GM18517 (cell line): ENCODE measurements around the gene CLK2.
"Not testable (repeated sequence)": the region's sequence is repeated elsewhere in the genome, so short reads cannot be mapped to it uniquely, and the experiment has no call there.

Experiments
- ATAC-seq: cut with Tn5 transposase; IDR thresholded peaks from one replicate; pipeline ENCODE4 v1.9.1; 2021; ENCODE audit warnings: mild to moderate bottlenecking, moderate library complexity; ENCODE audit not compliant: unreplicated experiment

The CLK2 gene

DNA sequence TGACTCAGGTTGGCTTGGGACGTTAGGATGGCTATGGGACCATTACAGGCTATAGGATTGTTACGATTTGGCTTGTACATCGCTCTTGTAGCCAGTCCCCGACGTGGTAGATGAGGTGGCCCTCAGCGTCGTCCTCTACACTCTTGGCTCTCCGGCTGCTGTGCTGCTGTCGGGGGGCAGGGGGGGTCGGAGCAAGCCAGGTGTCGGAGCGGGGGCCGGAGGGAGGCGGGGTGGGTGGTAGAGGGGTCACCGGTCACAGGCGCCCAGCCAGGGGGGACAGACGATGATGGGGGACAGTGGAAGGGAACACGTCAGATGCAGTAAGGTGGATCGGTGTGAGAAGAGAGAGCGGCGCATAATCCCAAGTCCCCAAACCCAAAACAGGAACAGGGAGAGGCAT lies 4.7 kb downstream of the CLK2 start:
- no peak for ATAC-seq

GRCh38 chr1:155267373-155267772 lies 5.9 kb downstream of the CLK2 start:
- ATAC-seq: no peak

GRCh38 chr1:155266553-155266952 lies 6.8 kb downstream of the CLK2 start:
- ATAC-seq: no peak

DNA sequence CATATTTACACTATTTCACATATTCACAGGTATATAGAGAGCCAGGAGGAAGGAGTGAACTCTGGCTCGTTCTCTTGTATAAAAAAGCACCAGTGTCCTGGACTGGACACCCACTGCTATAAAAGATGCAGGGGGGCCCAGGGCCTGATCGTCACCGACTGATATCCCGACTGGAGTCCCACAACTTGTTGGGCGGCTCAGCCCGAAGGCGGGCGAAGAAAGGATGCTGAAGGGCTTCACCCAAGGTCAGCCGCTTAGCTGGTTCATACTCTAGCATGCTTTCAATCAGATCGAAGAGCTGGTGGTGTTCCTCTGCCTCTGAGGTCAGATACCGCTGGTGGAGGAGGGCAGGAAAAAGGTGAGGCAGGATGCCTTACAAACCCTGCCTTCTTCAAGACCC lies 10.2 kb downstream of the CLK2 start:
- no peak for ATAC-seq

DNA sequence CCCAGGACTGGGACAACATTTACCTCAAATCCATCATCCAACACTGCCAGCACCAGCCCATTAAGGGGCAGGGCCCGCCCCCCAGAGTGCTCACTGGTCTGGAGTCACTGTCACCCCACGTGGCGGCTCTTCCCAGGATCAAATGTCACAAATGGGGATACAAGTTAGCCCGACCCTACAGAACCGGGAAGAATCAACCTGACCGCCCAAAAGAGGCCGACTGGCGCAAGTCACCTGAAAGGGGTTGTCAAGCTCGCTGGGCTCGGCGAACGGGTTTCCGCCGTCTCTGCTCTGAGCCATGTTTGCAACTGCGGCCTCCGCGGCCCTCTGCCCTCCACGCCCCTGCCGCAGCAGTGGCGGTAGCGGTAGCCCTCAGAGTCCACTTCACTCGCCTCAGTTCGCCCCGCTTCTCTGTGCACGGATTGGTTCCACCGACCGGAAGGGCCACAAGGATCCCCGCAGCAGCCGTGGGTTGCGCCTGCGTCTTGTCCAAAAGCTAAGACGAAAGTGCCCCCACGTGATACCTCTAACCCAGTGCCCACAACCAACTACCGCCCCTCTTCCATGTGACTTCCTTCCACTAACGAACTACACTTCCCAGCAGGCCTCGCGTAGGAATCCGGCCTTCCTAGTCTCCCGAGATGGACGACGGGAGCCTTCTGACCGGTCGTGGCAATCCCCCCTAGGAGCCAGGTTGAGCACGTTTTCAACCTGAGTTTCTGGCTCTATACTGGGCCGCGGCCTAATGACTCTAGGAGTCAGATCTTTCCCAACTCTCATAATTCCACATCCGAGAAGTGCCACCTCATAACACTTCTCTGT lies 11.2 kb downstream of the CLK2 start, which contains the start of gene SCAMP3:
Gene SCAMP3 (minus strand): TSS at position 509 of the 822 bp plus-strand sequence. CDS start 209 bp downstream, at position 300.
- ATAC-seq: peak; percentile 86

- ATAC-seq: peak; percentile 9
Observed at GRCh38 chr1:155261493-155261851, 11.8 kb downstream of the CLK2 start.

DNA sequence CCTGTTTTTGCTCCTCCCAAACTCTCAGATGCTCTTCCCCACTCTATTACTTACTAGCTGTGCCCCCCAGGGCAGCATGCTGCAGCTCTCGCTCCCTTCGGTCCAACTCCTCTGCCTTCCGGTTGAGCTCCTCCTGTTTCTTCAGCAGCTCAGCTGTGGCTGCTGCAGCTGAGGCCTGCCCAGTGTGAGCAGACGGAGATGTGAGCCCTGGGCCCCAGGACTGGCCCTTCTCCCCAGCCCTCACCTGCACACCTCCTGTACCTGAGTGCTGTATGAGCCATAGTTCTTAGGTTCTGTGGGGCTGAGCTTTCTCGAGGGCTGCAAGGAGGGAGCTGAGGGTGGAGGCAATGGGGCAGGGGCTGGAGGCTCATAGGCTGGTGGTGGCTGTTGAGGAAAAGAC lies 13.0 kb downstream of the CLK2 start:
- no peak for ATAC-seq

GRCh38 chr1:155256058-155256852 lies 17.0 kb downstream of the CLK2 start:
- no peak for ATAC-seq

GRCh38 chr1:155255243-155256007 lies 17.9 kb downstream of the CLK2 start, which contains the start of gene ENTREP3:
ENTREP3 (minus strand) TSS chr1:155255483; CDS start chr1:155254877, 606 bp downstream.
- no peak for ATAC-seq

- ATAC-seq: no peak
Observed at GRCh38 chr1:155254714-155255242, 18.5 kb downstream of the CLK2 start.

DNA sequence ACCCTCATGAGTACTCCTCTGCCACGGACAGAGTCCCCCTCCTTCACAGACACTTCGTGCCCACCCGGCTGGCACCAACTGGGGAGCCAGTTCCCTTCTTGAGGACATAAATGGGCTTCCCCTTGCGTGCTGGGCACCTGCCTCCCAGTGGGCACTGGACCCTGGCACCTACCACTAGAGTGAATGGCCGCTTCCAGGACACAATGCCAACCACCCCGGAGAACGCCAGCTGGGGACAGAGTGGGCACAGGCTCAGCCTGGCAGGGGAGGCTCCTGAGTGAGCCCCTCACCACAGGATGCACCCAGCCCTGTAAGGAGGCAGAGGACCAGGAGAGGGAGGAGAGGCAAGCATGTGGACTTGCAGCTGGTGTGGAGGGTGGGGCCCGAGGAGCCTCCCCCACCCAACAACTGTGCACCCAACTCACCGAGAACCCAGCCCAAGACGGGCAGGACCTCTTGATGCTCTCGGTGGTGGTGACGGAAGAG lies 19.0 kb downstream of the CLK2 start:
- ATAC-seq: no peak

GRCh38 chr1:155253797-155254196 lies 19.5 kb downstream of the CLK2 start:
- ATAC-seq: no peak

DNA sequence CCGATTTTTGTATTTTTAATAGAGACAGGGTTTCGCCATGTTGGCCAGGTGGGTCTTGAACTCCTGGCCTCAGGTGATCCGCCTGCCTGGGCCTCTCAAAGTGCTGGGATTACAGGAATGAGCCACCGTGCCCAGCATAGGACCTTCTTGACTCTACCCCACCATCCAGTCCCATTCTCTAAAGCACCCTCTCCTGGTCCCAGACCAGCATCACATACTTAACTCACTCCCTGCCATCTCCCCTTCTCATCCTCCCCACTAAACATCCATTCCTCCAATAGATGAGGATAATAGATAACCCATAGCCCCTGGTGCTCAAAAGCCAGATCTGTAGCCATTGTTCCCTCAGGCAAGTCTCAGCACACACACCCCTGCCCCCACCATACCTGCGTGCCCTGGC lies 20.1 kb downstream of the CLK2 start:
- no peak for ATAC-seq

DNA sequence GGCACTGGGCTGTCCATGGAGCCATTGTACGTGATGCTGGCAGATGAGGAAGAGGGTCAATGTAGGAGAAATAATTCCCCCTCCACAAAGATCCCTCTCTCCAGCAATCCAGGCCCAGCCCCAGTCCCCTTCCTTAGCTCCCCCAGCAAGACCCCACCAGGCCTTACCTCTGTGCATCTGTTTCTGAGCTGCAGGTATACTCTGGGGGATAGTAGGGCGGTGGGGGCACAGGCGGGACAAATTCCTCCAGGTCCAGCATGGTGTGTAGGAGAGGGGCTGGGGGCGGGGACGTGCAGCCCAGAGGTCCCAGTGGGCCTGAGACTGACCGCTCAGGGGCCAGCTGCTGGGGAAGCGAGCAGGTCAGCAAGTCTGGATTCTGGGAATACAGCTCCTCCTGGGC lies 21.7 kb downstream of the CLK2 start:
- ATAC-seq: no peak

- ATAC-seq: peak; percentile 75
Observed at GRCh38 chr1:155250633-155251449, 22.5 kb downstream of the CLK2 start.

- ATAC-seq: peak; percentile 30
Observed at GRCh38 chr1:155250246-155250632, 23.1 kb downstream of the CLK2 start.

GRCh38 chr1:155247667-155248553 lies 25.4 kb downstream of the CLK2 start:
- no peak for ATAC-seq

GRCh38 chr1:155246796-155247195 lies 26.5 kb downstream of the CLK2 start:
- not testable (repeated sequence) for ATAC-seq

GRCh38 chr1:155245163-155245524 lies 28.2 kb downstream of the CLK2 start:
- no peak for ATAC-seq
